Stimulated activated CD4-positive, alpha-beta T cell treated with anti-CD3 and anti-CD28 coated beads, Interleukin-12 subunit alpha, Interleukin-12 subunit beta, amount 100 ng/mL, for 4 hours (primary cell): ENCODE results near the gene SHOC2.

Experiments used
- DNase-seq: peaks from one replicate; pipeline ENCODE4 v3.0.0-alpha.2; 2020

SHOC2 gene

DNA sequence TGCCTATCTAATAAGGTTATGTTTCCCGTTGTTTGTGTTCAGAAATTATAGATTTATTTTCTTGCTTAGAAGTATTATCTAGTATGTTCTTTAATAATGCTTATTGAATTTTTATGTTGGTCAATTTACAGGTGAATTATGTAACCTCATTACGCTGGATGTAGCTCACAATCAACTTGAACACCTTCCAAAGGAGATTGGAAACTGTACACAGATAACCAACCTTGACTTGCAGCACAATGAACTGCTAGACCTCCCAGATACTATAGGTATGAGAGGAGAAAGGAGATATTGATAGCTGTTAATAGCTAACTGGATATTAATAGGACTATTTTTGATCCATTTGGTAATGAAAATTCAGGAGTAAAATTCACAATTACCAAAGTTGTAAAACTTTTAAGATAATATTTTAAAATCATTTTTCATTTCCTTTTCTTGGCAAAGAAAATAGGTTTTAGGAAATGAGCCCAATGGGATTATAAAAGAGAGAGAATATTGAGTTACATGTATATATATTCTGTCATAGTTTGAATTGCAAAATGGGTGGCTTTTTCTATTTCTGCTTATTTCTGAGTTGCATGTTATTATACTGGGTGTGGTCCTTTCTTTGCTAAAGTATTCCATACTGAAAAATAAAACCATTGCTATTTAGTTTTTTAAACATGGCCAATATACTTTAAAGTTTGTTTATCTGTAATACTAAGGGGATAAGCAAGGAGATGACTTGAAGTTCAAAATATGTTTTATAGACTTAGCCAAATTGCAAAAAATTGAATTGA is 66.3 kb downstream of the SHOC2 start:
- DNase-seq = no peak

DNA sequence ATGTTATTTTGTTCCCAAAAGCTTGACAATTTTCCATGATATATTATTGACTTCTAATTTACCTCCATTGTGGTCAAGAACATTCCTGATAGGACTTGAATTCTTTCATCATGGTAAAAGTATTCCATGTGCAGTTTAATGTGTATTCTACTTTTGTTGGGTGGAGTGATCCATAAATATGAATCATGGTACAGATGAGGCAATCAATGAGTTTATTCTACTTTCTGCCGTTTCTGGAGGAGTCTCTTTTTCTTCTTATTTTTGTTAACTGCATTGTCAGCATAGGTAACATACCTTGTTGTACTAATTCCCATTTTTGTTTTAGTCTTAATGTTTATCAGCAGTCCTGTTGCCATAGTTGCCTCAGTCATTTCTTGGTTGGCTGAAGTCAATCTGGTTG is 69.6 kb downstream of the SHOC2 start:
- DNase-seq = no peak

DNA sequence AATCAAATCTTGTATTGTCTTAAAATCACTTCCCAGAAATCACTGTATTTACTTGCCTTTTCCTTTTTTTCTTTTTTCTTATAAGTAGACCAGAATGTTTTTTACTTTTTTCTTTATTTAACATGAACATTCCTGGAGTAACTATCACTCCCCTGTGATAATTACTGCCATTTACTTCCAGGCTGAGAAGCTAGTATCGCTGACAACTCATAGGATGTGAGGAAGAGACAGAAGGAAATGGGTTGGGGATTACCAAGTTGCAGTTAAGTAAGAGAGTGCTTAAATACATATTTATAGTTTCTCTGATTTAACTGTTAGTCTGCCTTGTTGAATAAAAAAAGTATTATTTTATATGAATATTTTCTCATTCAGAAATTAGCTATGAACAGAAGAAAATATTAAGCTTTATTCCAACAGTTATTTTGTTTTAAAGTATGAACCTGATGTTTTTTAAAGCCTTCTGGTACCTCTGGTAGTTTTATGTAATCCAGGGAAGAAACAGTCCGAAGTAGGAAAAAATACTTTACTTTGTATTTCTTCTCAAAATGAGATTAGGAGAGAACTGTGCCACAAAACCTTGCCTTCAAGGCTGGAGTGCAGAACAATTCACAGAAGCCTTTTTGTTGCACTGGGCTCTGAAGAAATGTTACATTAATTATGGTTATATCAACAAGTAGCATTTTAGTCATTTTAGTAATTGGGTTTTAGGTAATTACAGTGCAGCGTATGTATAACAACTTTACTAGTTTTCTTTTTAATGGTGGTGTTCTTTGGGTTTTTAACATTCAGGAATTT is 72.8 kb downstream of the SHOC2 start:
- DNase-seq = no peak

DNA sequence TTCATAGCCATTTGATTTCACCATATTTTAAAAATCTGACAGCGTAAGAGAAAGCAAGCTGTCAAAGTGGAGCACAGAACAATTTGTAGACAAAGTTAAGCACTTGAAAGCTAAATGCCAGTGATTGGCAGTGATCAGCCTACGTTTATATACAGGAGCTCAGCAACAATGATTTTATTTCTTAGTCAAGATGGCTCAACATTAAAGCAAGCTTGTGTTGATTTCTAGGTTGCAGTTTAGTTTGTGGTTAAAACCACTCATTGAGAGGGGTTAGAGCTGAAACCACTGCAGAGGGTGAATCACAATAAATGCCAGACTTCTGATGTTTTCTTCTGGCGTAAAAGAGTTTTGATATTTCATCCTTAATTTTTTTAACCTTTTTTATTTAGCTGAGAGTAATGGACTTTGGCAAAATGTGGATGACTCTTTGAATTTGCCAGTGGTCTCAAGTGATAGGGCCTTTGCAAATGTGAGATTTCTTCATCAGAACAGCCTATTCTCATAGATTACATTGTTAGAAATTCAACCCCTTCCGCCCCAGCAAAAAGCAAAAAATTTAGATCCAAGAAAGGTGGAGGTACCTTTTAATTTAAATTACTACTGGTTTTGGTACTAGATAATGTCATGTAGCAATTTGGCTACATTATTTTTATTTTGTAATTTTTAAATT is 73.8 kb downstream of the SHOC2 start:
- no peak for DNase-seq

DNA sequence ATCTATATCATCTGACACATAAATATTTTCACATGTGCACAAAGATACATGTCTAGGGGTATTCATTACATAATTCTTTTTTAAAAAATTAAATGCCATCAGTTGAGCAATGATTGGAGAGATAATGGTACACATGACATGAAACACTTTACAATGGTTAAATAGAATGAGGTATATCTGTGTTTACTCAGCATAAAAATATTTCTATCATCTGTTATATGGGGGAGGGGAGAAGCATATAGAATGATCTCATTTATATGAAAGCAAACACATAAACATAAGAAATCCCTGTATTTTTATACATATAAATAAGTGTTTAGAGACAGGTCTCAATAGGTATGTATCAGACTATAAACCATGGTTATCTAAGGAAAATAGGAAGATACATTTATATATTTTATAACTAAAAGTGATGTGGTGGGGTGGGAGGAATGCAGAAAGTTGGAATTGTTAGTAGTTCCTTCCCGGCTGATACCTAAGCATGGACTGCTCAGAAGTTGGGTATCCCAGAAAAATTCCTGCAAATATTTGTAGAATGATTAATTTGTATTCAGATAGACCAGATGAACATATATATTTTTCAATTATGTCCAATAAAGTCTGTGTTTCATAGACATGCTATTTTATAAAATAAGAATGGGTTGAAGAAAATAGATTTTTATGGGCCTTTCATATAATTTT is 75.1 kb downstream of the SHOC2 start:
- DNase-seq = no peak

DNA sequence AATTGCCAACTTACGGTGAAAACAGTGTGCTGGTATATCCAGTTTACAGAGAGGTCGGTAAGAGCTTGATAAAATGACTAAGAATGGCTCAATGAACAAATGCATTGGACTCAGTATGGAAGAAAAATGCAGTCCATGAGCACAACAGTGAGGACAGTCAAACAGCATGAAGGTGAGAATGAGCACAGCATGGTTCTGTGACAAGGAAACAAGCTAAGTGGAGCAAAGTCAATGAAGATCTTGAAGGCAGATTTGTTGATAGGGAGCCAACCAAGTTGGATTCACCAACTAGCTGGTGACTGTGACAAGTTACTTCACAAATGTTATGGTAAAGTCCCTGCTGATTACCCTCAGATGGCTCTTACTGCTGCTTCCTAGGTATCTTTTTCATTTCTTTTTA is 75.9 kb downstream of the SHOC2 start:
- no peak for DNase-seq

DNA sequence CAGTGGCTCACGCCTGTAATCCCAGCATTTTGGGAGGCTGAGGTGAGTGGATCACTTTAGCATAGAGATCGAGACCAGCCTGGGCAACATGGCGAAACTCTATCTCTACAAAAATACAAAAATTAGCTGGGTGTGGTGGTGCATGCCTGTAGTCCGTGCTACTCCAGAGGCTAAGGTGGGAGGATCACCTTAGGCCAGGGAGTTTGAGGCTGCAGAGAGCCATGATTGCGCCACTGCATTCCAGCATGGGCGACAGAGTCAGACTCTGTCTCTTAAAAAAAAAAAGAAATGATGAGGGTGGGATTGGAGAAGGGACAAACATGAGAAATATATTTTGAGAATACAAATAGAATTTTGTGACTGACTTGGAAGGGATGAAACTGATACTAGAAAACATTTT is 76.9 kb downstream of the SHOC2 start:
- no peak for DNase-seq

DNA sequence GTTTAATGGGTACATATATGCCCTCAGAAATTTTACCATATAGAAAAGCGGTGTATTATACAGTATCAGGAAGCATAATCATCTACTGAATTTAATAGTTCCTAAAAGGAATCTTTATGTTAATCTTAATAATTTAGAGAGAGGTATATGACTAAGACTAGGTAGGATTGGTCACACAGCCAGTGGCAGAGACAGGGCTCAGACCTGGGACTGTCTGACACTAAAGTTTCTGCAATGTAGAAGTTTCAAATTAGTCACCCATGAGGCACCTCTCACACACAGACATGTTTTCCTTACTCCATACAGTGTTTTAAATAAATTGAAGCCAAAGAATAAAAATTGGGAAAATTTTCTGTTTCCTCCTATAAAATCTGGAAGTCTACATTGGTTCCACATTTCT is 84.6 kb downstream of the SHOC2 start:
- no peak for DNase-seq

DNA sequence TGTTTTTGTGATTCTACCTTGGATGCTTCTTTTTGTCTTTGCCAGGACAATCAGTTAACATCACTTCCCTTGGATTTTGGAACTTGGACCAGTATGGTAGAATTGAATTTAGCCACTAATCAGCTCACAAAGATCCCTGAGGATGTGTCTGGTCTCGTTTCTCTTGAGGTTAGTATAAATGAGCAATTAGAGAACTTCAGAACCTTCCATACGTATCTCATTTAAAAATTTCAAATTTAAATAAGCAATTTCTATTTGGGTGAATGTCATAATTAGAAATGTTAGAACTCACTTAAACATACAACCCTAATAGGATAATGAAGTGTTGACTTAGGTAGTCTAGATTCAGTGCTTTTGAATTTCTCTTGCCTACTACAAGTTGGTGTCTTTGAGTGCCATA is 88.1 kb downstream of the SHOC2 start:
- DNase-seq = no peak

DNA sequence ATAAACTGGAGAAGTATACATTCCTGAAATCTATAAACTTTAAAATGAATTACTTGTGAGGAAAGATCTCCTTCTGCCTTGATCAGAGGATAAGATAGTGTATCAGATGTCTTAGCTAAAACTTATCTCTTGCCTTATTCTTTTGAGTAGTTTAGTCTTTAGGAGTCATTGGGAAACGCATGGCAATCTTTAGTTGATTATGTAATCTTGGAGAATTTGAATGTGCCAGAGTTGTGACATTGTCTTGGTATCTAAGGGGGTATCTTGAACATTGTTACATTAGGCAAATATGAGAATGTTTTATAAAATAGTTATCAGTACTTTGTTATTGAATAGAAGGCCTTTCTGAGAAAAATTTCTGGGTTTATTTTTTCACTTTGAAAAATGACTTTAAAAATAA is 95.8 kb downstream of the SHOC2 start:
- DNase-seq = no peak

DNA sequence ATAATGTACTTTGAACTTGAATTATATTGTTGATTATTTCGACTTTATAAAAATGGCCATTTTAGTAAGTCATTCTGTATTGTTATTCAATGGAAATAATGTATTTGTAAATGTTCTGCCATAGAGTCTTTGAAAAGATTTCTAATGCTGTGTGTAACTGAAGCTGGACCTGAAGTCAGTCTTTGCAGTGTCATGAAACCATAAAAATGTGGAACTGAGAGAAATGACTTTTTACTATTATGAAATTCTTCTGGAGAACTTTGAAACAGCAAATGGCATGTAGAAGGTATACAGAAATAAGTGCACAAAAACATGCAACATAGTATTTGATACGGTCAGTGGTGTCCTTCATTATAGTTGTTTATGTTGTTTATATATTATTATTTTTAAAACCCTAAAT is 97.7 kb downstream of the SHOC2 start:
- DNase-seq = no peak

DNA sequence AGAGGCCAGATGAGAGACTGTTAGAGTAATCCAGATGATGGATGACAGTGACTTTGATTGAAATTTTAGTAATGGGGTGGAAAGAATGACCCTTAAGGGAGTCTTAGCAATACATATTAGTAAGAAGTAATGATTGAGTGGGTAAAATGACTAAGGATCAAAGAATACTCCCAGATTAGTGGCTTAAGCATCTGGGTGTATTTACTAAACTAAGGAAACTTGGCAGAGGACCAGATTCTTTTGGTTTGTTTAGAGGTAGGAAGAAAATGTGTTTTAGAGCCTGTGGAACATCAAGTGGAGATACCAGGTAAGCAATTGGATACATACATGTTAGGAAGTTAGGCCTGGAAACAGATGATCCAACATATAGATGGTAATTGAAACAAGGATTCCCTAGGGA is 98.6 kb downstream of the SHOC2 start:
- no peak for DNase-seq

DNA sequence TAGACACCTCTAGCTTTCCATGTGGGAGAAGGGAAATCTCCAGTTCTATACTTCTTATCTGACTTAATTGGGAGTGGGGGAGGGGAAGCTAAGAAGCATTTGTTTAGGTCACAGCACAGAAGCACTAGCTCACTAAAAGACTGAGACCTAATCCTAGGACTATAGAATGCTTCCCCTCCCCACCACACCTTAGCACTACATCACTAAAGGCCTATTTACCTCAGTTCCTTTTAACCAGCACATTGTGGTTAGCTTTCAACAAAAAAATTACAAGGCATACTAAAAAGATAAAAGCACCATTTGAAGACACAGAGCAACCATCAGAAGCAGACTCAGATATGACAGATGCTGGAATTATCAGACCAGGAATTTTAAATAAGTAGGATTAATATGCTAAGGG is 103.7 kb downstream of the SHOC2 start:
- no peak for DNase-seq

DNA sequence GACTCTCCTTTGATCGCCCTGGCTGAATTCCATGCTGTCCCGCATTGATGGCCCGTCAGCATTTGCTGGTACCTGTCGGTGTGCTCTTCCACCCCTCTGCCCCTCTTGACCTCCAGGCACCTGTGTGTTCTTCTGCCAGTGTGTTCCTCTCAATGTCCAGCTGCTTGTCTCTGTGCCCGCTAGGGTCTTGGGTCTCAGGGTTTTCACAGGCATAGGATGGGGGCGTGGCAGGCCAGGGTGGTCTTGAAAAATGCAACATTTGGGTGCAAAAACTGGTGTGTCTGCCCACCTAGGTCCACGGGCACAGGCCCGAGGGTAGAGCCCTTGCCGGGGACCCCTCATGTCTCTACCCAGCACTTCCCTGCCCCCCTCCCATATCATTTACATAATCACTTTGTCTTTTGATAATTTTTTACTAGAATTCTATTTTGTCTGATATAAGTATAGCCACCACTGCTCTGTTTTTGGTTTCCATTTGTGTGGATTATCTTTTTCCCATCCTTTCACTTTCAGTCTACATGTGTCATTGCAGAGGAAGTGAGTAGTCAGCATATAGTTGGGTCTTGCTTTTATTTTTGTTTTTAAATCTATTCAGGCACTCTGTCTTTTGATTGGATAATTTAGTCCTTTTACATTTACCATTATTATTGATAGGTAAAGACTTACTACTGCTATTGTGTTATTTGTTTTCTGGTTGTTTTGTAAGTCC is 110.8 kb downstream of the SHOC2 start:
- no peak for DNase-seq

DNA sequence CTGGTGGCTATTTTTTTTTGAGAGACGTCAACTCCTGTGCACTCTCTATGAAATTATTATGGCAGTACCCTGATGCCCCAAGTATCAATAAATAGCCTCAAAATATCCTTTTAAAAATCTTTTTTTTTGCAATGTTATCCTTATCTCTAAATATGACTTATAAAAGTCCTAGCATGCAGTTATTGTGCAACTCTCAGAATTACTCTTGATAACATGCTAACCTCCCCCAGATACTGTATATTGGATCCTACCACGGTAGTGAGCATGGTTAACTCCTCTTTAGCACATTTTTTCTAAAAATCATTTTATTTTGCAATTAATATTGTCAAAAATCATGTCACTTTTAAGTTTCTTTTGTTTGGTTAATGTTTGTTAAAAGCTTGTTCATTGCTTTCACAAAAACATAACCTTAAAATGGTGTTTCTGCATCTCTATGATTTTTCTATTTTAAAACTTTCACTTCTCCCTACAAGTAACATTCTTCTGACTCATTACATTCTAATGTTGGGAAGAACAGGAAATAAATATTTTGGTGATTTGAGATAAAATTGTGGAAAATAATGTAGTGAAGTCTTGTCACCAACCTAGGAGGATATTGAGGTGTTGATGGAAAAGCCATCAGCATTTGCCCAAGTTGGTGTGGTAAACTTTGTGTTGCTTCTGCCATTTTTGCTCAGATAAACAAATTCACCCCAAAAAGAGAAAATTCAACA is 115.3 kb downstream of the SHOC2 start:
- DNase-seq = no peak

DNA sequence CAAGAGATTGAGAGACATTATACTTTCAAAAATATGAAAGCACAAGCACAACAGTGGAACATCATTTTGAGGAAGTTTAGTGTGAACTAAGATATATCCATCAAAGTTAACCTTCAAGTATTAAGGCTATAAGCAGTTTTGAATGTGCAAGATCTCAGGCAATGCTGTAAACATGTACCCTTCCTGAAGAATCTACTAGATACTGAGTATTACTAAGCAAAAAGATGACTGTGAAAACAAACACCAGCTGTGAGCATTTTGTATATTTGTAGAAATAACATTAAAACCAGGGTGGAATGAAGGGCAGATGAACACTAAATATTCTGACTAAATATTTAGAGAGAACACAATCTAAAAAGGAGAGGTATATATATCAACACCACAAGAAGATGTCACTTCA is 116.1 kb downstream of the SHOC2 start:
- DNase-seq = no peak

DNA sequence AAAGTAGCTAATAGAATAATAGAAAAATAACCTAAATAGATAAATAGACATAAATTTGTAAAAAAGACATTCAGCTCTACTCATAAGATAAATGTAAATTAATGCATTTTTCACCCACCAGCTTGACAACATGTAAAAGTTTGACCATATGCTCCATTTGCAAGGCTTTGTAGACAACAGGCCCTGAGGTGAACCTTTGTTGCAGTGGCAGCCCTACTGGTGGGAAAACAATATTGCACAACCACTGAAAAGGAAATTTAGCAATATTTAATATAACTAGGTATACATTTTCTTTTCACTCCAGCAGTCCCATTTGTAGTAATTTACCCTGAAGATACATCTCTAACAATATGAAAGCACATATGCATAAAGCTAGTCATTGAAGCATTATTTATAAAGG is 118.5 kb downstream of the SHOC2 start:
- DNase-seq = no peak

DNA sequence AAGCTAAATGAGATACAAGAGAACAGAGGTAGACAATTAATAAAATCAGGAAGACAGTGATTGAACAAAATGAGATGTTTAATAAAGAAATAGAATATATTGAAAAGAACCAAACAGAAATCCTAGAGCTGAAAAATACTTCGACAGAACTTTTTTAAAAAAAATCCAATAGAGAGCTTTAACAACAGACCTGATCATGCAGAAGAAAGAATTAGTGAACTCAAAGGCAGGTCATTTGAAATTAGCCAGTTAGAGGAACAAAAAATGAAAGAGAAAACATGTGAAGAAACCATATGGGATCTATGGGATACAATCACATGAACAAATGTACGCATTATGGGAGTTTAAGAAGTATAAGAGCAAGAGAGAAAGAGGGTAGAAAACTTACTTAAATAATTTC is 120.1 kb downstream of the SHOC2 start:
- DNase-seq = no peak

DNA sequence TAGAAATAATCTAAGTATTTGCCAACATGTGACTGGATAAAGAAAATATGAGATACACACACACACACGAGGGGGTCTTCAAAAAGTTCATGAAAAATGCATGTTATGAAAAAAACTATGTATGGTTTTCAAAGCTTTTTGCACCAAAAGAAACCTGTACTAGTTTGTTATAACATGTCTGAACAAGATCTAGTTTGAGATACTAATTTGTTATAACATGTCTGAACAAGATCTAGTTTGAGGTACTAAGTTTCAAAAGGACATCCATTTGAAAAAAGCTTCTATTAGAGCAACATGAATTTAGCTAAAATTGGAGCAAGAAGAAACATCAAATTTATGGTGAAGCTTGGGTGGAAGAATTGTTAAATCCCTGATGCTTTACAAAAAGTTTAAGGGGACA is 137.6 kb downstream of the SHOC2 start:
- no peak for DNase-seq
